Smooth muscle cell (in vitro differentiated cells): ENCODE results near the gene CLASP1. TPM values are rescaled to one million over a fixed set of nuclear protein-coding genes. Genes with fewer than 3 reads are reported as not detected.

Experiments
- DNase-seq: peaks from one replicate; lab custom pipeline; 2025; ENCODE audit not compliant: unreplicated experiment; lab: John Stamatoyannopoulos, UW
- H2AFZ ChIP-seq: fragments of 200-600 bp; sonication (generic); 2 replicates; pipeline ENCODE4 v1.6.0; 2016; ENCODE audit warnings: antibody characterized with exemption, low read depth, mild to moderate bottlenecking
- H3F3A ChIP-seq: fragments of 200-600 bp; sonication (generic); 2 replicates; pipeline ENCODE4 v1.6.0; 2017; ENCODE audit warnings: antibody characterized with exemption, low read depth
- H3K27ac ChIP-seq: fragments of 200-600 bp; sonication (generic); 2 replicates; pipeline ENCODE4 v1.5.1; 2016; ENCODE audit warnings: low read depth, mild to moderate bottlenecking
- H3K27me3 ChIP-seq: fragments of 200-600 bp; sonication (generic); 2 replicates; pipeline ENCODE4 v1.6.1; 2016; ENCODE audit warnings: low read depth, mild to moderate bottlenecking
- H3K36me3 ChIP-seq: fragments of 200-600 bp; sonication (generic); 2 replicates; pipeline ENCODE4 v1.5.1; 2016; ENCODE audit warnings: low read depth
- H3K4me1 ChIP-seq: fragments of 200-600 bp; sonication (generic); 2 replicates; pipeline ENCODE4 v1.5.1; 2016; ENCODE audit warnings: low read depth
- H3K4me2 ChIP-seq: fragments of 200-600 bp; sonication (generic); 2 replicates; pipeline ENCODE4 v1.6.0; 2016; ENCODE audit warnings: mild to moderate bottlenecking
- H3K4me3 ChIP-seq: fragments of 200-600 bp; sonication (generic); 2 replicates; pipeline ENCODE4 v1.5.1; 2016; ENCODE audit warnings: mild to moderate bottlenecking
- H3K79me2 ChIP-seq: fragments of 200-600 bp; sonication (generic); 2 replicates; pipeline ENCODE4 v1.6.0; 2016; ENCODE audit warnings: low read depth, mild to moderate bottlenecking
- H3K9ac ChIP-seq: fragments of 200-600 bp; sonication (generic); 2 replicates; pipeline ENCODE4 v1.6.0; 2016; ENCODE audit warnings: low read depth
- H3K9me3 ChIP-seq: fragments of 200-600 bp; sonication (generic); replicated peaks from 2 replicates; pipeline ENCODE4 v1.5.1; 2016; ENCODE audit warnings: low read depth
- H4K20me1 ChIP-seq: fragments of 200-600 bp; sonication (generic); 2 replicates; pipeline ENCODE4 v1.6.0; 2016; ENCODE audit warnings: low read depth
- WGBS: methylation state at CpG from one replicate; pipeline ENCODE4 v1.1.7; 2016; ENCODE audit warnings: low lambda C conversion rate; 5-methylcytosine and 5-hydroxymethylcytosine counted together
- polyA plus RNA-seq: library from polyadenylated mRNA; unstranded; fragments of >200 nt; fragmentation: Nextera tagmentation; extraction: Ambion mirVana; gene quantifications from 2 replicates; pipeline ENCODE4 v1.2.1, GENCODE V29; 2016
- total RNA-seq: library from RNA; depleted of rRNA; stranded (reverse); fragments of >200 nt; gene quantifications from 2 replicates; pipeline ENCODE4 v1.2.3, GENCODE V29; 2014
- TF ChIP-seq, protein P1 (sequence below): fragments of 200-600 bp; sonication (generic); IDR thresholded peaks from 2 replicates; pipeline ENCODE4 v1.5.1; 2017; ENCODE audit warnings: borderline replicate concordance, mild to moderate bottlenecking, antibody characterized with exemption; ENCODE audit not compliant: insufficient read depth, poor library complexity, severe bottlenecking

CLASP1 gene
- total and polyA plus RNA-seq, 2 experiments from 2014 or later = 15.0 to 33.8 TPM

DNA sequence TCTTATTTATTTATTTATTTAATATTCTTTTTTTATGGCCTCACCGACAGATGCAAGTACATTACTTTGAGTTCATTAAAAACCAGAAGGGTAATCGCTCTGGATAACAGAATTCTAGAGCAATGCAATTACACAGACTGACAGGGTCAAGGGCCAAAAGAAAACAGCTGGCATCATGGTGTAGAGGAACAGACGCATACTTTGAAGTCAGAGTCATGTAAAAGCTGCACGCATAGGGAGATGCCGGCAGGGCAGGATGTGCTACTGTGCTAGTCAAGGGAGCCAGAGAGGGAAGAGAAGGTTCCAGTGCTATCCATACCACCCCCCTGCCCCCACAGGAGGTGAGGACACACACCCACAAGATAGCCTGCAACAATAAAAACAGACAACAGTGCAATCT lies 249.1 kb downstream of the CLASP1 start:
- no peak overlapping the region for H3K27ac ChIP-seq
- no peak overlapping the region for H3K9ac ChIP-seq
- 75% methylated on average over 5 of the region's 5 CpGs for WGBS
- no peak overlapping the region for H3K4me2 ChIP-seq
- no peaks in the 10 kb centered on the region for H3K9me3 ChIP-seq
- H3F3A ChIP-seq = no peaks in the 10 kb centered on the region
- H2AFZ ChIP-seq = no peak overlapping the region
- no peak for DNase-seq
- H3K4me1 ChIP-seq = no peaks in the 10 kb centered on the region
- TF ChIP-seq, protein P1, sequence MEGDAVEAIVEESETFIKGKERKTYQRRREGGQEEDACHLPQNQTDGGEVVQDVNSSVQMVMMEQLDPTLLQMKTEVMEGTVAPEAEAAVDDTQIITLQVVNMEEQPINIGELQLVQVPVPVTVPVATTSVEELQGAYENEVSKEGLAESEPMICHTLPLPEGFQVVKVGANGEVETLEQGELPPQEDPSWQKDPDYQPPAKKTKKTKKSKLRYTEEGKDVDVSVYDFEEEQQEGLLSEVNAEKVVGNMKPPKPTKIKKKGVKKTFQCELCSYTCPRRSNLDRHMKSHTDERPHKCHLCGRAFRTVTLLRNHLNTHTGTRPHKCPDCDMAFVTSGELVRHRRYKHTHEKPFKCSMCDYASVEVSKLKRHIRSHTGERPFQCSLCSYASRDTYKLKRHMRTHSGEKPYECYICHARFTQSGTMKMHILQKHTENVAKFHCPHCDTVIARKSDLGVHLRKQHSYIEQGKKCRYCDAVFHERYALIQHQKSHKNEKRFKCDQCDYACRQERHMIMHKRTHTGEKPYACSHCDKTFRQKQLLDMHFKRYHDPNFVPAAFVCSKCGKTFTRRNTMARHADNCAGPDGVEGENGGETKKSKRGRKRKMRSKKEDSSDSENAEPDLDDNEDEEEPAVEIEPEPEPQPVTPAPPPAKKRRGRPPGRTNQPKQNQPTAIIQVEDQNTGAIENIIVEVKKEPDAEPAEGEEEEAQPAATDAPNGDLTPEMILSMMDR = no peak
- no peaks in the 10 kb centered on the region for H3K79me2 ChIP-seq
- H3K27me3 ChIP-seq = no peaks in the 10 kb centered on the region
- peaks cover 10% of the 10 kb centered on the region for H3K36me3 ChIP-seq
- H3K4me3 ChIP-seq = no peak overlapping the region
- no peaks in the 10 kb centered on the region for H4K20me1 ChIP-seq

DNA sequence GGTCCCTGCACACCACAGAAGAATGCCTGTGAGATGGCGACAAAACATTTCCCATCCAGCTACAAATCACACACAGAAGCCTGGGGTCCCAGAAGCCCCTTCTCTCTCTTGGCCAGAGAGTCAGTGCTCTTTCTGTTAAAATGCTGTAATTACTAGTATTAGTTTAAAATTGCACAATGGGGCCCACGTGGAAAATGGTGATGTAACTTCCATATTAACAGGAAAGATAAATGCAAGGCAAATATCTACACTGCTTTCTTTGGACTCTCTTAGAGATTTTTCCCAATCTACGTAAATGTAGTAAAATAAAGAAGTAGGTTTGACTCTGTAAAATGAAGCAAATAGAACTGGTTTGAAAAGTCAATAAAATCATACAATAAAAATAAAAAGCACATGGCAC lies 250.4 kb downstream of the CLASP1 start:
- DNase-seq = no peak
- Histone ChIP-seq H3K4me1 (no peaks in the 10 kb centered on the region), H3K9ac (no peak overlapping the region), H3K36me3 (peaks cover 10% of the 10 kb centered on the region), H3K4me3 (no peak overlapping the region), H2AFZ (no peak overlapping the region), H3K27ac (no peak overlapping the region), H3K27me3 (no peaks in the 10 kb centered on the region), H4K20me1 (peaks cover 2% of the 10 kb centered on the region), H3K9me3 (no peaks in the 10 kb centered on the region), H3F3A (no peaks in the 10 kb centered on the region), H3K79me2 (no peaks in the 10 kb centered on the region), H3K4me2 (no peak overlapping the region)
- TF ChIP-seq, protein P1 = no peak
- 74% methylated on average over 3 of the region's 3 CpGs for WGBS

DNA sequence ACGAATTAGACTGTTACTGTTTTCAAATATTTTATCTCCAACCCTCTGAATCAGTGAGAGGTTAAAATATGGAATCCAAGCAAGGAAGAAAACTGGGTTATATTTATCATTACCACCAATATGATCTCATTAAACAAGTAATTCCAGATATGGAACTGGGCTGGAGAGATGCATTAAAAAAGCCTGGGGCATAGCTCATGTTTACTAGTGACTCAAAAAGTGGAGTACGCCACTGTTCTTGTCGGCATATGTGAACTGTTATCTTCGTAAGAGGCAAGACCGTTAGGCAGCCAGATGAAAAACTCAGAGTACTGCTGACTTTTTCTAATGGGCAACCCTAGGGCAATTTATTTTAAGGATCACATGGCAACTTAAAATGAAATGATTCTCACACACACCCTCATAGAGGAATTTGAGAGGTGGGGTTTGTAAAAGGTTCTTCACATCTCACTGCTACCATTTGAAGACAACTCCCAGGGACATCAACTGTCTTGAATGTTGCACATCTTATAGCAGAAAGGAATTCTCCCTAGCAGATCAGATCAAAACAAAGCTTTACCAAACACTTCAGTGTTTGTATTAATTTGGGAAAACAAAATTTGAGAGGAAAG lies 259.1 kb downstream of the CLASP1 start:
- H3K4me3 ChIP-seq = no peak overlapping the region
- 91% methylated on average over 5 of the region's 5 CpGs for WGBS
- H4K20me1 ChIP-seq = peaks cover 6% of the 10 kb centered on the region
- no peaks in the 10 kb centered on the region for H3K79me2 ChIP-seq
- peaks cover 8% of the 10 kb centered on the region for H3K4me1 ChIP-seq
- no peaks in the 10 kb centered on the region for H3K9me3 ChIP-seq
- H3K27ac ChIP-seq = no peak overlapping the region
- H3K27me3 ChIP-seq = no peaks in the 10 kb centered on the region
- H3K9ac ChIP-seq = no peak overlapping the region
- no peaks in the 10 kb centered on the region for H3F3A ChIP-seq
- TF ChIP-seq, protein P1 = no peak
- no peak overlapping the region for H2AFZ ChIP-seq
- H3K36me3 ChIP-seq = peaks cover 13% of the 10 kb centered on the region
- H3K4me2 ChIP-seq = no peak overlapping the region
- no peak for DNase-seq

DNA sequence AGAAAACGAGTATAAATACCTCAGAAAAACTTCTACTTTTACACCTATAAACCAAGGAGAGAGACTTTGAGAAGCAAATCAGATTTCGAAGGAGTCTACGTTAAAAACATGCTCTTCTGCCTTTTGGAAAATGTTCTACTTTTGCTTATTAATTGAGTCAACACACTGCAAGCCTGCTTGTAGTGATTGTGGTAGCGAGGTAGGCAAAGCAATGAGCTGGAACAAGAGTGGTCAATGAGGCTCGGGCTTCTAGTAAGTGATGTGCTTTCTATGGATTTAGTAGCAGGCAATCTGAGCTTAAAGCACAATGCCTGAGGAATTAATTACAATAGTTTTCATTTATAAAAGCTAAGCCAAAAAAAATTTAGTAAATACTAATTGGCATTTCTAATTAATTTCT lies 260.9 kb downstream of the CLASP1 start:
- Histone ChIP-seq H3K4me2 (no peak overlapping the region), H3K4me3 (no peak overlapping the region), H4K20me1 (no peaks in the 10 kb centered on the region), H3K27me3 (no peaks in the 10 kb centered on the region), H3K36me3 (peaks cover 16% of the 10 kb centered on the region), H3K9ac (no peak overlapping the region), H3K9me3 (no peaks in the 10 kb centered on the region), H3K27ac (no peak overlapping the region), H2AFZ (no peak overlapping the region), H3K79me2 (no peaks in the 10 kb centered on the region), H3K4me1 (peaks cover 8% of the 10 kb centered on the region), H3F3A (no peaks in the 10 kb centered on the region)
- DNase-seq = no peak
- WGBS = 94% methylated on average over 5 of the region's 5 CpGs
- TF ChIP-seq, protein P1 = no peak
